SK-N-SH (cell line): Measurements from ENCODE around the gene APOL4. TPM values are rescaled to one million over a fixed set of nuclear protein-coding genes. Genes with fewer than 3 reads are reported as not detected.

Experiments used
- CTCF ChIA-PET: fragments of 300-600, 350-600 bp; formaldehyde crosslinking; extraction: SDS; loops from one replicate; lab custom pipeline; 2021; lab: Yijun Ruan, JAX
- POLR2A ChIA-PET: fragments of 350-600 bp; sonication (Branson Sonifier 250); formaldehyde crosslinking; extraction: SDS; loops from one replicate; lab custom pipeline; 2020; ENCODE audit warnings: antibody characterized with exemption, inconsistent platforms; lab: Yijun Ruan, JAX
- DNase-seq: peaks from one replicate; pipeline ENCODE4 v3.0.0; 2012
- H2AFZ ChIP-seq: fragments of 200-600 bp; sonication (generic); 2 replicates; pipeline ENCODE4 v1.8.1; 2016; ENCODE audit warnings: antibody characterized with exemption, mild to moderate bottlenecking, low read depth
- H3F3A ChIP-seq: fragments of 200-600 bp; sonication (generic); replicated peaks from 2 replicates; pipeline ENCODE3; 2016; ENCODE audit warnings: antibody characterized with exemption, mild to moderate bottlenecking; ENCODE audit not compliant: insufficient read depth
- H3K27ac ChIP-seq, 2 experiments: fragments of 200-500 bp in 1 of 2; fragments of 200-600 bp in 1 of 2; sonication (Bioruptor generic) in 1 of 2; sonication (generic), shearing (Covaris generic) in 1 of 2; 2 replicates each; pipeline versions ENCODE4 v1.5.1 to v1.6.1; 2014 to 2016; ENCODE audit warnings: low read depth in 2 of 2, inconsistent platforms in 1 of 2, low read length in 1 of 2, mild to moderate bottlenecking in 1 of 2, mixed read lengths in 1 of 2
- H3K27me3 ChIP-seq: fragments of 200-600 bp; sonication (generic), shearing (Covaris generic); 2 replicates; pipeline ENCODE4 v1.6.1; 2016; ENCODE audit warnings: mixed run types; ENCODE audit not compliant: insufficient read depth
- H3K36me3 ChIP-seq, 2 experiments: fragments of 200-500 bp in 1 of 2; fragments of 200-600 bp in 1 of 2; sonication (Bioruptor generic) in 1 of 2; sonication (generic) in 1 of 2; replicated peaks in 1 of 2; 2 replicates each; pipeline versions ENCODE3 to v1.5.1; 2014 to 2016; ENCODE audit warnings: low read length in 1 of 2, mild to moderate bottlenecking in 1 of 2; ENCODE audit not compliant: insufficient read depth in 2 of 2, control insufficient read depth in 1 of 2
- H3K4me1 ChIP-seq, 2 experiments: fragments of 200-500 bp in 1 of 2; fragments of 200-600 bp in 1 of 2; sonication (Bioruptor generic) in 1 of 2; sonication (generic), shearing (Covaris generic) in 1 of 2; 2 replicates each; pipeline versions ENCODE4 v1.5.1 to v1.6.1; 2014 to 2016; ENCODE audit warnings: low read depth in 1 of 2, low read length in 1 of 2, mixed run types in 1 of 2; ENCODE audit not compliant: insufficient read depth in 2 of 2, control insufficient read depth in 1 of 2
- H3K4me2 ChIP-seq: fragments of 200-600 bp; sonication (generic), shearing (Covaris generic); 2 replicates; pipeline ENCODE4 v1.6.1; 2017; ENCODE audit warnings: mixed run types
- H3K4me3 ChIP-seq, 2 experiments: fragments of 200-500 bp in 1 of 2; fragments of 200-600 bp in 1 of 2; sonication (Bioruptor generic) in 1 of 2; sonication (generic), shearing (Covaris generic) in 1 of 2; 2 replicates each; pipeline versions ENCODE4 v1.5.1 to v1.8.1; 2014 to 2016; ENCODE audit warnings: low read depth in 2 of 2, inconsistent platforms in 1 of 2, low read length in 1 of 2, mild to moderate bottlenecking in 1 of 2, mixed read lengths in 1 of 2, moderate library complexity in 1 of 2
- H3K79me2 ChIP-seq: fragments of 200-600 bp; sonication (generic); 2 replicates; pipeline ENCODE4 v1.8.1; 2017; ENCODE audit warnings: mild to moderate bottlenecking; ENCODE audit not compliant: insufficient read depth
- H3K9ac ChIP-seq: fragments of 200-600 bp; sonication (generic); 2 replicates; pipeline ENCODE4 v1.6.1; 2017; ENCODE audit warnings: mixed run types
- H3K9me2 ChIP-seq: fragments of 200-600 bp; sonication (generic); 2 replicates; pipeline ENCODE4 v1.6.1; 2017; ENCODE audit warnings: mixed run types
- H3K9me3 ChIP-seq: fragments of 200-600 bp; sonication (generic); 2 replicates; pipeline ENCODE4 v1.6.1; 2017; ENCODE audit warnings: mixed run types, mild to moderate bottlenecking, moderate library complexity
- H4K20me1 ChIP-seq: fragments of 200-600 bp; sonication (generic); 2 replicates; pipeline ENCODE4 v1.6.1; 2017; ENCODE audit warnings: mild to moderate bottlenecking, mixed run types; ENCODE audit not compliant: insufficient read depth
- EP300 ChIP-seq, 2 experiments: IDR thresholded peaks; 2 replicates each; pipeline versions ENCODE4 v1.4.0 to v1.6.1; 2012; ENCODE audit warnings: borderline replicate concordance in 1 of 2, low read depth in 1 of 2, low read length in 1 of 2
- FOXM1 ChIP-seq: IDR thresholded peaks from 2 replicates; pipeline ENCODE4 v1.4.0; 2012; ENCODE audit warnings: low read depth, mild to moderate bottlenecking
- GABPA ChIP-seq: IDR thresholded peaks from 2 replicates; pipeline ENCODE4 v1.4.0; 2012; ENCODE audit warnings: low read depth, mild to moderate bottlenecking
- NFIC ChIP-seq: IDR thresholded peaks from 2 replicates; pipeline ENCODE4 v1.4.0; 2012; ENCODE audit warnings: borderline replicate concordance
- RAD21 ChIP-seq: IDR thresholded peaks from 2 replicates; pipeline ENCODE4 v1.6.1; 2012; ENCODE audit warnings: mild to moderate bottlenecking, low read length
- RCOR1 ChIP-seq: fragments of 150-350 bp; IDR thresholded peaks from 2 replicates; pipeline ENCODE4 v1.6.1; 2017; ENCODE audit warnings: antibody characterized with exemption, low read length
- RXRA ChIP-seq: IDR thresholded peaks from 2 replicates; pipeline ENCODE4 v1.4.0; 2012; ENCODE audit warnings: low read depth, mild to moderate bottlenecking, borderline replicate concordance
- SIN3A ChIP-seq: IDR thresholded peaks from 2 replicates; pipeline ENCODE4 v1.6.1; 2012; ENCODE audit warnings: low read depth, mild to moderate bottlenecking, low read length, moderate library complexity, borderline replicate concordance
- TAF1 ChIP-seq: IDR thresholded peaks from 2 replicates; pipeline ENCODE4 v1.6.1; 2012; ENCODE audit warnings: low read depth, mild to moderate bottlenecking, low read length, moderate library complexity, borderline replicate concordance
- TCF12 ChIP-seq: IDR thresholded peaks from 2 replicates; pipeline ENCODE4 v1.4.0; 2012
- TEAD4 ChIP-seq: IDR thresholded peaks from 2 replicates; pipeline ENCODE4 v1.4.0; 2012; ENCODE audit warnings: mild to moderate bottlenecking, borderline replicate concordance; ENCODE audit not compliant: insufficient read depth
- YY1 ChIP-seq: IDR thresholded peaks from 2 replicates; pipeline ENCODE4 v1.4.0; 2012; ENCODE audit warnings: low read depth, mild to moderate bottlenecking
- WGBS: methylation state at CpG from one replicate; pipeline ENCODE4 v1.1.6; 2017; ENCODE audit warnings: low lambda C conversion rate; 5-methylcytosine and 5-hydroxymethylcytosine counted together
- polyA plus RNA-seq, 3 experiments: library from polyadenylated mRNA; depleted of rRNA; stranded (reverse); fragments of >200 nt; gene quantifications; 2 replicates each; pipeline ENCODE4 v1.2.3, GENCODE V29; 2012
- TF ChIP-seq, protein P1 (sequence below): IDR thresholded peaks from 2 replicates; pipeline ENCODE4 v1.6.1; 2012; ENCODE audit warnings: mild to moderate bottlenecking, low read depth, low read length, moderate library complexity
- TF ChIP-seq, protein P2 (sequence below): IDR thresholded peaks from 2 replicates; pipeline ENCODE4; 2012
- TF ChIP-seq, protein P3 (sequence below): IDR thresholded peaks from 2 replicates; pipeline ENCODE4 v1.4.0; 2012; ENCODE audit warnings: low read depth, borderline replicate concordance

Gene APOL4
- polyA plus RNA-seq, 1 of the 3 experiments (the other 2 are of a cell fraction): 0.08 TPM

DNA sequence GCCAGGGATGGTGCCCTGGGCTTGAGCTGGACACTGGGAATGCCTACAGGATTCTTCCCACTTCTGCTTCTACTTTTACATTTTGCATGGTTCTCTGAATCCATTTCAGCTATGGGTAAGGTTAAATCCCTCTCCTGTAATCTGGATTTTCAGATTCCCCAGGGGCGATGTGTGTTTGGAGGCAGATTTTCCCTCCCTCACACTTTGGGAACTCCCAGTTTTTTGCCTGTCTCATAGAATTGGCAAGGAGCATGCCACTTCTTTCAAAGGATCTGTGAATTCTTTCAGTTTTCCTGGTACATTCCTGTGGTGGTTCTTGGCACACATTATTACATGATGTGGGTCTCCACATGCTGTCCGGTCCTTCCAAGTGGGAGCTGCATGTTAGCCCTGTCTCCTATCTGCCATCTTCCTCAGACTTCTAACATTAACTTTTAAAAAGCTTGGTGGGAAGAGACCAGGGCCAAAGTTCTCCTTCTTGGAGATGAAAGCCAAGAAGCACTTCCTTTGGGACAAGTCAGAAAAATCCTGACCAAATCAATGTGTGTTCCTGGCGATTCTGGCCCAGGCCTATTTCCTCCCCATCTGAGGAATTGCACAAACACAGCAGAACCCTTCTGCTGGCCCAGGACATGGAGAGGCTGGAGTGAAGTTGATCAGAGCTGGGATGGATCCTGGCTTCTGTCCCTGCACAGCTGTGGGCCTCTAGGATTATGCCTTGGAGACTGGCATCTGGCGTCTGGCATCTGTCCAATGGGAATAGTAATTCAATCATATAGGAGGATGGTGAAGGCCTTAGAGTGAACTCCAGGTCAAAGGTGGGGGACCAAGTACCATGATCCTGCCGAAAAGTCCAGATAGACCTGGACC lies 43.1 kb upstream of the APOL4 start (continued):
- TF ChIP-seq, protein P1, sequence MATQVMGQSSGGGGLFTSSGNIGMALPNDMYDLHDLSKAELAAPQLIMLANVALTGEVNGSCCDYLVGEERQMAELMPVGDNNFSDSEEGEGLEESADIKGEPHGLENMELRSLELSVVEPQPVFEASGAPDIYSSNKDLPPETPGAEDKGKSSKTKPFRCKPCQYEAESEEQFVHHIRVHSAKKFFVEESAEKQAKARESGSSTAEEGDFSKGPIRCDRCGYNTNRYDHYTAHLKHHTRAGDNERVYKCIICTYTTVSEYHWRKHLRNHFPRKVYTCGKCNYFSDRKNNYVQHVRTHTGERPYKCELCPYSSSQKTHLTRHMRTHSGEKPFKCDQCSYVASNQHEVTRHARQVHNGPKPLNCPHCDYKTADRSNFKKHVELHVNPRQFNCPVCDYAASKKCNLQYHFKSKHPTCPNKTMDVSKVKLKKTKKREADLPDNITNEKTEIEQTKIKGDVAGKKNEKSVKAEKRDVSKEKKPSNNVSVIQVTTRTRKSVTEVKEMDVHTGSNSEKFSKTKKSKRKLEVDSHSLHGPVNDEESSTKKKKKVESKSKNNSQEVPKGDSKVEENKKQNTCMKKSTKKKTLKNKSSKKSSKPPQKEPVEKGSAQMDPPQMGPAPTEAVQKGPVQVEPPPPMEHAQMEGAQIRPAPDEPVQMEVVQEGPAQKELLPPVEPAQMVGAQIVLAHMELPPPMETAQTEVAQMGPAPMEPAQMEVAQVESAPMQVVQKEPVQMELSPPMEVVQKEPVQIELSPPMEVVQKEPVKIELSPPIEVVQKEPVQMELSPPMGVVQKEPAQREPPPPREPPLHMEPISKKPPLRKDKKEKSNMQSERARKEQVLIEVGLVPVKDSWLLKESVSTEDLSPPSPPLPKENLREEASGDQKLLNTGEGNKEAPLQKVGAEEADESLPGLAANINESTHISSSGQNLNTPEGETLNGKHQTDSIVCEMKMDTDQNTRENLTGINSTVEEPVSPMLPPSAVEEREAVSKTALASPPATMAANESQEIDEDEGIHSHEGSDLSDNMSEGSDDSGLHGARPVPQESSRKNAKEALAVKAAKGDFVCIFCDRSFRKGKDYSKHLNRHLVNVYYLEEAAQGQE: no peak
- TF ChIP-seq FOXM1 (no peak), TAF1 (no peak), RXRA (no peak), RCOR1 (no peak)

DNA sequence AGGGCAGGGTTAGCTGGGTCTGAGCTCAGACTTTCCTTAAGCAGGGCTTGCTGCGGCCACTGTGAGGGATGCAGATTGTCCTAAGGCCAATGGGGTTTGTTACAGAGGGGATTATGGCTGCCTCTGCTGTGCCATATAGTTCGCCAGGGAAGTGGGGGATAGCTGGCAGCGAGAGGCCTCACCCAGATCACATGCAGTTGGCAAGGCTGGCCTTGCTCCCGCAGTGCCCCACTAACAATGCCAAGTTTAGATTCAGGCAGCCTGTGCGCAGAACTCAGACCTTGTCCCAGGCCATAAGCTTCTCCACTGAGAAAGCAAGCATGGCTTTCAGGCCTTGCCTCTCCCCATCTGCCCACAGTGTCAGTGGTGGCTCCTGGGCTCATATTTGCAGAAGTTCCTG lies 42.4 kb upstream of the APOL4 start:
- H4K20me1 ChIP-seq: no peaks in the 10 kb centered on the region
- peaks cover 0 to 4% of the 10 kb centered on the region in 2 experiments; a peak in 1 of 4 replicates for H3K4me1 ChIP-seq
- DNase-seq: no peak
- H2AFZ ChIP-seq: no peak overlapping the region
- peaks cover 3% of the 10 kb centered on the region for H3F3A ChIP-seq
- WGBS: 77% methylated on average over 4 of the region's 5 CpGs
- no peaks in the 10 kb centered on the region for H3K79me2 ChIP-seq
- TF ChIP-seq RCOR1: no peak
- TF ChIP-seq, protein P2, sequence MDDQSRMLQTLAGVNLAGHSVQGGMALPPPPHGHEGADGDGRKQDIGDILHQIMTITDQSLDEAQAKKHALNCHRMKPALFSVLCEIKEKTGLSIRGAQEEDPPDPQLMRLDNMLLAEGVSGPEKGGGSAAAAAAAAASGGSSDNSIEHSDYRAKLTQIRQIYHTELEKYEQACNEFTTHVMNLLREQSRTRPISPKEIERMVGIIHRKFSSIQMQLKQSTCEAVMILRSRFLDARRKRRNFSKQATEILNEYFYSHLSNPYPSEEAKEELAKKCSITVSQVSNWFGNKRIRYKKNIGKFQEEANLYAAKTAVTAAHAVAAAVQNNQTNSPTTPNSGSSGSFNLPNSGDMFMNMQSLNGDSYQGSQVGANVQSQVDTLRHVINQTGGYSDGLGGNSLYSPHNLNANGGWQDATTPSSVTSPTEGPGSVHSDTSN: no peak
- TF ChIP-seq RAD21: no peak
- no peak for TF ChIP-seq TEAD4
- no peak for TF ChIP-seq YY1
- no peak for TF ChIP-seq TCF12
- TF ChIP-seq, protein P1: no peak
- no peak for TF ChIP-seq GABPA
- no peak for TF ChIP-seq EP300 (IDR thresholded peaks at IDR 0.05; ENCODE audit: borderline replicate concordance in 1 of 2, low read depth in 1 of 2, low read length in 1 of 2)
- TF ChIP-seq, protein P3, sequence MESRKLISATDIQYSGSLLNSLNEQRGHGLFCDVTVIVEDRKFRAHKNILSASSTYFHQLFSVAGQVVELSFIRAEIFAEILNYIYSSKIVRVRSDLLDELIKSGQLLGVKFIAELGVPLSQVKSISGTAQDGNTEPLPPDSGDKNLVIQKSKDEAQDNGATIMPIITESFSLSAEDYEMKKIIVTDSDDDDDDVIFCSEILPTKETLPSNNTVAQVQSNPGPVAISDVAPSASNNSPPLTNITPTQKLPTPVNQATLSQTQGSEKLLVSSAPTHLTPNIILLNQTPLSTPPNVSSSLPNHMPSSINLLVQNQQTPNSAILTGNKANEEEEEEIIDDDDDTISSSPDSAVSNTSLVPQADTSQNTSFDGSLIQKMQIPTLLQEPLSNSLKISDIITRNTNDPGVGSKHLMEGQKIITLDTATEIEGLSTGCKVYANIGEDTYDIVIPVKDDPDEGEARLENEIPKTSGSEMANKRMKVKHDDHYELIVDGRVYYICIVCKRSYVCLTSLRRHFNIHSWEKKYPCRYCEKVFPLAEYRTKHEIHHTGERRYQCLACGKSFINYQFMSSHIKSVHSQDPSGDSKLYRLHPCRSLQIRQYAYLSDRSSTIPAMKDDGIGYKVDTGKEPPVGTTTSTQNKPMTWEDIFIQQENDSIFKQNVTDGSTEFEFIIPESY: no peak
- no peak for TF ChIP-seq SIN3A
- TF ChIP-seq NFIC: no peak
- no peak for TF ChIP-seq RXRA
- TF ChIP-seq, all 33 proteins: peak for 0
- Histone ChIP-seq H3K4me3 (no peak overlapping the region), H3K4me2 (no peak overlapping the region), H3K27ac (no peak overlapping the region), H3K36me3 (no peaks in the 10 kb centered on the region), H3K9me2 (no peaks in the 10 kb centered on the region), H3K9me3 (no peaks in the 10 kb centered on the region), H3K27me3 (no peaks in the 10 kb centered on the region), H3K9ac (no peak overlapping the region)
- CTCF ChIA-PET: interaction anchor here (1.1 to 1.5 kb wide), 5 partner anchors 11 to 57 kb away, joined by 3 to 6 read pairs (median 3); no protein-coding TSS in a partner anchor
- POLR2A ChIA-PET: no interaction called here
